Measurements from ENCODE around the gene MATN4.
"Not testable (repeated sequence)": the region's sequence is repeated elsewhere in the genome, so short reads cannot be mapped to it uniquely, and the experiment has no call there.

The MATN4 gene

GRCh38 chr20:45308117-45308778, at the start of gene MATN4:
MATN4 (minus strand) TSS chr20:45308299; CDS start chr20:45305582, 2,717 bp downstream.
- ATAC-seq = no peak

- peak; percentile 76 to 82 for ATAC-seq
These were observed 47.3 kb upstream of the MATN4 start for GRCh38 chr20:45355209-45356084.

GRCh38 chr20:45354423-45355208, 46.5 kb upstream of the MATN4 start:
- peak; percentile 72 to 78 for ATAC-seq

GRCh38 chr20:45353746-45354145, 45.6 kb upstream of the MATN4 start:
- no peak for ATAC-seq

- ATAC-seq = no peak
These were observed 44.6 kb upstream of the MATN4 start for GRCh38 chr20:45352729-45353128.

- not testable (repeated sequence) for ATAC-seq
These were observed 42.7 kb upstream of the MATN4 start for GRCh38 chr20:45350795-45351194.

- ATAC-seq = no peak
These were observed 42.1 kb upstream of the MATN4 start for GRCh38 chr20:45350217-45350616.

- ATAC-seq = peak; percentile 79 to 81
These were observed 40.1 kb upstream of the MATN4 start, which contains the start of gene SDC4 for GRCh38 chr20:45347936-45348778. SDC4 (minus strand) TSS chr20:45348424; CDS start chr20:45348384, 40 bp downstream.

- peak in 1 of 2 donors; percentile 3 for ATAC-seq
These were observed 39.3 kb upstream of the MATN4 start for GRCh38 chr20:45347297-45347935.

- ATAC-seq = no peak
These were observed 38.8 kb upstream of the MATN4 start for GRCh38 chr20:45346851-45347250.

GRCh38 chr20:45346291-45346718, 38.2 kb upstream of the MATN4 start:
- ATAC-seq = no peak

- no peak for ATAC-seq
These were observed 37.2 kb upstream of the MATN4 start for GRCh38 chr20:45345104-45345936.

GRCh38 chr20:45344168-45344860, 36.2 kb upstream of the MATN4 start:
- peak in 1 of 2 donors; percentile 25 for ATAC-seq

GRCh38 chr20:45343532-45344167, 35.6 kb upstream of the MATN4 start:
- no peak for ATAC-seq

GRCh38 chr20:45342855-45343531, 34.9 kb upstream of the MATN4 start:
- ATAC-seq = no peak

- ATAC-seq = no peak
These were observed 34.1 kb upstream of the MATN4 start for GRCh38 chr20:45341939-45342854.

GRCh38 chr20:45341579-45341938, 33.5 kb upstream of the MATN4 start:
- ATAC-seq = no peak

- ATAC-seq = no peak
These were observed 32.9 kb upstream of the MATN4 start for GRCh38 chr20:45340951-45341350.

Data from activated CD4-positive, CD25-positive, alpha-beta regulatory T cell treated with anti-CD3 and anti-CD28 coated beads, Interleukin-2, amount 50 U/mL, for 24 hours (primary cell).